ENCODE results near the gene ROGDI.

The ROGDI gene

GRCh38 chr16:4792951-4793513, 9.4 kb downstream of the ROGDI start:
- Histone ChIP-seq H3K36me3 (ENCODE audit: low read depth) (no peaks in the 10 kb centered on the region), H3K9me3 (ENCODE audit: severe bottlenecking) (no peaks in the 10 kb centered on the region), H3K4me3 (ENCODE audit: severe bottlenecking) (no peak overlapping the region), H3K27me3 (ENCODE audit: insufficient read depth, poor library complexity, severe bottlenecking) (no peaks in the 10 kb centered on the region), H3K27ac (ENCODE audit: poor library complexity, severe bottlenecking) (no peak overlapping the region), H3K4me1 (ENCODE audit: insufficient read depth, poor library complexity, severe bottlenecking) (no peaks in the 10 kb centered on the region)
- no peak for TF ChIP-seq CTCF (IDR thresholded peaks at IDR 0.05; ENCODE audit: poor library complexity, severe bottlenecking)
- no peak for DNase-seq (ENCODE audit: low spot score)
- ATAC-seq (ENCODE audit: low read depth) = no peak

GRCh38 chr16:4790871-4791270, 11.6 kb downstream of the ROGDI start:
- H3K36me3 ChIP-seq (ENCODE audit: low read depth) = no peaks in the 10 kb centered on the region
- H3K9me3 ChIP-seq (ENCODE audit: severe bottlenecking) = no peaks in the 10 kb centered on the region
- no peaks in the 10 kb centered on the region for H3K4me1 ChIP-seq (ENCODE audit: insufficient read depth, poor library complexity, severe bottlenecking)
- no peak overlapping the region for H3K27ac ChIP-seq (ENCODE audit: poor library complexity, severe bottlenecking)
- no peak for TF ChIP-seq CTCF (IDR thresholded peaks at IDR 0.05; ENCODE audit: poor library complexity, severe bottlenecking)
- no peaks in the 10 kb centered on the region for H3K27me3 ChIP-seq (ENCODE audit: insufficient read depth, poor library complexity, severe bottlenecking)
- no peak for DNase-seq (ENCODE audit: low spot score)
- ATAC-seq (ENCODE audit: low read depth) = no peak
- H3K4me3 ChIP-seq (ENCODE audit: severe bottlenecking) = no peak overlapping the region

- H3K4me1 ChIP-seq (ENCODE audit: insufficient read depth, poor library complexity, severe bottlenecking) = no peaks in the 10 kb centered on the region
- DNase-seq (ENCODE audit: low spot score) = no peak
- no peaks in the 10 kb centered on the region for H3K9me3 ChIP-seq (ENCODE audit: severe bottlenecking)
- ATAC-seq (ENCODE audit: low read depth) = no peak
- H3K4me3 ChIP-seq (ENCODE audit: severe bottlenecking) = no peak overlapping the region
- no peak for TF ChIP-seq CTCF (IDR thresholded peaks at IDR 0.05; ENCODE audit: poor library complexity, severe bottlenecking)
- no peaks in the 10 kb centered on the region for H3K27me3 ChIP-seq (ENCODE audit: insufficient read depth, poor library complexity, severe bottlenecking)
- H3K27ac ChIP-seq (ENCODE audit: poor library complexity, severe bottlenecking) = no peak overlapping the region
- H3K36me3 ChIP-seq (ENCODE audit: low read depth) = no peaks in the 10 kb centered on the region
These were observed 12.2 kb downstream of the ROGDI start for GRCh38 chr16:4790261-4790660.

GRCh38 chr16:4788910-4789309, 13.5 kb downstream of the ROGDI start:
- Histone ChIP-seq H3K27ac (ENCODE audit: poor library complexity, severe bottlenecking) (no peak overlapping the region), H3K9me3 (ENCODE audit: severe bottlenecking) (no peaks in the 10 kb centered on the region), H3K27me3 (ENCODE audit: insufficient read depth, poor library complexity, severe bottlenecking) (no peaks in the 10 kb centered on the region), H3K36me3 (ENCODE audit: low read depth) (no peaks in the 10 kb centered on the region), H3K4me3 (ENCODE audit: severe bottlenecking) (no peak overlapping the region), H3K4me1 (ENCODE audit: insufficient read depth, poor library complexity, severe bottlenecking) (no peaks in the 10 kb centered on the region)
- DNase-seq (ENCODE audit: low spot score) = no peak
- TF ChIP-seq CTCF (IDR thresholded peaks at IDR 0.05; ENCODE audit: poor library complexity, severe bottlenecking) = no peak
- ATAC-seq (ENCODE audit: low read depth) = no peak

- Histone ChIP-seq H3K4me1 (ENCODE audit: insufficient read depth, poor library complexity, severe bottlenecking) (no peaks in the 10 kb centered on the region), H3K27me3 (ENCODE audit: insufficient read depth, poor library complexity, severe bottlenecking) (no peaks in the 10 kb centered on the region), H3K9me3 (ENCODE audit: severe bottlenecking) (no peaks in the 10 kb centered on the region), H3K36me3 (ENCODE audit: low read depth) (no peaks in the 10 kb centered on the region), H3K27ac (ENCODE audit: poor library complexity, severe bottlenecking) (no peak overlapping the region), H3K4me3 (ENCODE audit: severe bottlenecking) (no peak overlapping the region)
- no peak for DNase-seq (ENCODE audit: low spot score)
- ATAC-seq (ENCODE audit: low read depth) = no peak
- no peak for TF ChIP-seq CTCF (IDR thresholded peaks at IDR 0.05; ENCODE audit: poor library complexity, severe bottlenecking)
These were observed 13.9 kb downstream of the ROGDI start for GRCh38 chr16:4788489-4788889.
